HG02870 (cell line): Measurements from ENCODE around the gene NKX6-1.

Experiments used
- ATAC-seq: cut with Tn5 transposase; IDR thresholded peaks from one replicate; pipeline ENCODE4 v1.9.1; 2021; ENCODE audit warnings: mild to moderate bottlenecking, moderate library complexity; ENCODE audit not compliant: unreplicated experiment

NKX6-1 gene

DNA sequence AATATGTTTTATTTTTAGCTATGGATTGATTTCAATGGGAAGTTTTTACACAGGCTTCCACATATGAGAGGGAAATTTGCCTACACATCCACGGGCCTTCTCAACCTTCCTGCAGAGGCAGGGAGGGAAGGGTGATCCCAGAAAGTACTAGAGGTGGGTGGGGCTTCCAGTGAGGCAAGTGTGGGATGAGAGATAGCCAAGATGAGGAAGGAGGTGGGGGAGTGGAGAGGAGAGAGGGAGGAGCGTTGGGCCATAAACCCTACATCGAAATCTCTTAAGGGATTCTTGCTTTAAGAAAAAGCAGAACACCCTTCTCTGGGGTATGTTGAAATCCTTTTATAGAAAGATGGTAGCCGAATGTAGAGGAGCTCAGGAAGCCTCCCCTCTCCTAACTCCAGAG is 19.0 kb downstream of the NKX6-1 start:
- no peak for ATAC-seq

DNA sequence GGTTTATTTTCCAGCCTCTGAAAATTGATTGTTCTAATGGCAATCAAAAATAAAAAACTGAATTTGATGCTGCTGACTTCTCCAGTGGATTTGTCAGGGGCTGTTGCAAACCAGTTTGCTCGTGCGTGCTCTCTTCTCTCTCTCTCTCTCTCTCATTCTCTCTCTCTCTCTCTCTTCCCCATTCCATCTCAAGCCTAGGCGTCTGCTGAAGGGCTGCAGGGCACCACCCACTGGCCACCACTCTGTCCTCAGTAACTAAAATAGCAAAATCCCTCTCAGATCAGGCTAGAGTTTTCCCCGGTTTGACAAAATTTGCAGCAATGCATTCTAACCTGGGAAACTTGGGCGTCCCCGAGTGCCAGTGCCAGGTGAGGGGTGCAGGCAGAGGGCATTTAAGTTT is 19.4 kb downstream of the NKX6-1 start:
- no peak for ATAC-seq

DNA sequence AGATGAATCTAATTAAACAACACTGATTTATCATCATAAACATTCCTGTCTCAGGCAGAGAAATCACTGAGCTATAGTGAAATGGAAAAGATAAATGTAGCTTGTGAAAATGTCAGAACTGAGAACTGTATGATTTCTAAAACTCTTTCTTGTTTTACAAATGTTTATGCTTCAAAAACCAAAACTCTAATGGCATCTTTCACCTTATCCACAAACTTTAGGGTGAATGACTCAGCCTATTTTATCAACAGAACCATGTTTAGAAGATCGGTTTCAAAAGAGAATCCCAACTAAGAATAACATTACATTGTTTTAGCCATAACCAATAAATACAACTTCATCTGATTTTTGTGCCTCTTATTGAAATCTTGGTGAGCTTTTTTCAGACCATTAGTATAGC is 21.4 kb downstream of the NKX6-1 start:
- ATAC-seq = no peak

DNA sequence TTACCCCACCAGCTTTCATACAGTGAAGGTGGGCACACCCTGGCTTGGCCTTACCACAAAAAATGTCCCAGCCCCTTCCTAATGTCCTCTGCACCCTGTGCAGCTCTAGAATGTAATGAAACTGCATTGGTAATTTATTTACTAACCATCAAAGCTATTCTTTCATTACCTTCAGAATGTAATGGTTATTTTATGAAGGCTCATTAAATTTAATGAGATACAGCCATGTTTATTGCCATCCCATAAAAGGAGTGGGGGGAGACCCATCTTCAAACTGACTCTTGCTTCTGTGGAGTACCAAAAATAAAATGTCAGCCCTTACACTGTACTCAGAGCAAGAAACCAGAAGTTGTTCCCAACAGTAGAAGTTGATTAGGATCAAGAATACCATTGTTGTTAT is 25.0 kb downstream of the NKX6-1 start:
- no peak for ATAC-seq

DNA sequence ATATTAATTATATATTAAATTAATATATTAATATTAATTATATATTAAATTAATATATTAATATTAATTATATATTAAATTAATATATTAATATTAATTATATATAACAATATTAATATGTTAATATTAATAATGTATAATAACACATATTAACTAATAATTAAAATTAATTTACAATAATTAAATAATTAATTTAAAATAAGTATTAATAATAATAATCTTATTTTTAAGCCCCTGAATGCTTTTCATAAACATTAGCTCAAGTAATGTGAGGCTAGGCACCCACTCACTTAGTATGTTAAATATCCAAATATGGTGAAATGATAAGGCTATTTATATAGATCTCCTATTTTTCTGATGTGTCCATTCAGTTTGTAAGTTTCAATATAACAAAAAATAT is 26.9 kb downstream of the NKX6-1 start:
- ATAC-seq = no peak

DNA sequence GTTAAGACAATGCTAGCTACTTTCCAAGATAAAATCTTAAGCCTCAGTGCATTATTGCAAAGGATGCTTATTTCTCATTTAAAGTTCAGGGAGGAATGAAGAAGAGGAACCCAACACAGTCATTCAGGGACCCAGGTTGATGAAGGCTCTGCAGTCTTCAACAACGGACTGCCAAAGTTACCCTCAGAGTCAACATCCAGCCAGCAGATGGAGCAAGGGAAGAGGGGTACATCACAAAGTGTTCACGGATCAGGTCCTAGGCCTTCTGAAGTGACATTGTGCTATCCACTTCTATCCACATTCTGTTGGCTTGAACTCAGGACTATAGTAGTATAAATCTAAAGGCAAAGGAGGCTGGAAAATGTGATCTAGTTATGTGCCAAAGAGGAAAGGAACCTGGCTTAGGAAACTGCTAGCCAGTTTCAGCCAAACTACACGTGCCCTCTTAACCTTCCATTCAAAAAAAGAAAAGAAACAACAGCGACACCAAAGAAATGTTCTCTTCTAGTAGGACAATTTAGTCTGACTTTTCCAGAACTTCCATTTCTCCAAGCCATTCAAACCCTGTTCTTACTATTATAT is 28.8 kb downstream of the NKX6-1 start:
- no peak for ATAC-seq

DNA sequence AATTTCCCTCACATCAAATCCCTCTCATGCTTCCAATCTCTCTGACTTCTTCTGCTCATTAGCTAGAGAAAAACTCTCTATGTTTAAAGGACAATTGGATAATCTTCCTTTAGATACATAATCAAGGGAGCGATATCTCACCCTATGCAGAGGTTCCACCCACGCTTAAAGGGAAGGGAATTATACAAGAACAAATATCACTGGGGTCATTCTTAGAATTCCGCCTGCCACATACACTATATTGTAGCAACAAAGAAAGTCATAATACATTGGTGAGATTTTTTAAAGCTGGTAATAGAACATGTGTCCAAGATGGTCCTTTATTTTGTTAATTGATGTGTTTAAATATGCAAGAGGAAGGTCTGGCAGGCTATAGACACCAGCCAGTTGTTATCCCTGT is 31.5 kb downstream of the NKX6-1 start:
- no peak for ATAC-seq

DNA sequence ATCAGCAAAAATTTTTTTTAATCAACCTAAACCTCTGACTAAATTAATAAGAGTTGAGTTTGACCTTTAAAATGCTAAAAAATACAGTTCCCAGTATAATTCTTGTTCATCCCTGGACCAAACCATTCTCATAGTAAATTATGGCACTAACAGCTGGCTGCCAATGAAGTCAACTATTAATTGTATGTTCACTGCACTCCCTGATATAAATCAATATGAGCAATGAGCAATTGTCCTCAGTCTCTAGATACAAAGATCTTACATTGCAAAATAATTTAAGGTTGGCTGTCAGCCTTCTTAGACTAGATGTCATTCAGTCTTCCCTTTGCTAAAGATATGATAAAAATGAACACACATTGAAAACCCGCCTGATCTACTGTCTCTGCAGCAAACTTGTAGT is 39.3 kb downstream of the NKX6-1 start:
- no peak for ATAC-seq

DNA sequence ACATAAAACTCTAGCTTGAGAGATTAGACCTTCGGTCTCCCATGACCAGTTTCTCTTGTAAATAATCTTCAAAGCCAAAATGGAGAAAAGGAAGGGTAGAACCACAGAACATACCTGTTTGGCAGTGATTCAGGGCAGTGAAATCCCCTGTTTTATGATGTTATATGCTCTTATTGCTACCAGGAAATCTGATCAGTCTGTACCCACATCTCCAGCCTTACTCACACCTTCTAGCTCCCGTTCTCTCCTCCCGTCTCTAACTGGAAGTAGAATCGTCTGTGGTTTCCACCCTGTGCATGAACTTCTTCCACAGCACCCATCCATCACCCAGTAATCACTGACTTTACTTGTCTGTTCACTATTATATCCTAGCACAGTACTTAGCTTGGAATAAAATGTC is 42.9 kb downstream of the NKX6-1 start:
- ATAC-seq = no peak

DNA sequence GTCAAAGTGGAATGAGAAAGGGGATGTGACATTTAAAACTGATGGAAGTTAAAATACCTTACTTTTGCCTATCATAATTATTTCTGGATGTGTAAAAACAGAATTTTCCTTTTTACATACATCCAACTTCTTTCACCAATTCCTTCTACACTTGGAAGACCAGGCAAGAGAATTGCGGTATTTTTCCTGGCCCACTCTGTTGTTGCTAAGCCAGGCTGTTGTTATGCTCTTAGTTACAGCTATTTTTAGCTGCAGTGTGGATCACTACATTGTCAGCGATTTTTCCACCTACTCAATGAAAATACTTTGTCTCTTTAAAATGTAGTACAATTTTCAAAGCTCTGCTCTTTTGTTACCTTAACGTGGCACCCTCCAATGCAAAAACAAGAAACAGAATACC is 43.4 kb downstream of the NKX6-1 start:
- ATAC-seq = no peak

DNA sequence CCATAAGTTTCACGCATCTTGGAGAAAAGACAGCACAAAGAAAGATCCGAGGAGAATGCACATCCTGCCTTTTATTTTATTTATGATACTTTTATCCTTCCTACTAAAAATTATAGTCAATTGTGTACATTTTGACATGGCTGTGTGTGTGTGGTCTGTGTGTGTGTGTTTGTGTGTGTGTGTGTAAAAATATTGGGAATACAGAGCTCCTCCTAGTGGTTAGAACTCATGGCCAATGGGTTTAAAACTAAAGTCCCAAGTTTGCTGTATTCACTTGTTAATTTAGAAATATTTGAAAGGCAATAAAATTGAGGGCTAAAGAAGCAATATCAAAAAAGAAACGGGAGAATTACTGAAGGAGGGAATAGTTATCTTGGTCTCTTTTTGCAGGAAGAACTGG is 47.5 kb downstream of the NKX6-1 start:
- no peak for ATAC-seq

DNA sequence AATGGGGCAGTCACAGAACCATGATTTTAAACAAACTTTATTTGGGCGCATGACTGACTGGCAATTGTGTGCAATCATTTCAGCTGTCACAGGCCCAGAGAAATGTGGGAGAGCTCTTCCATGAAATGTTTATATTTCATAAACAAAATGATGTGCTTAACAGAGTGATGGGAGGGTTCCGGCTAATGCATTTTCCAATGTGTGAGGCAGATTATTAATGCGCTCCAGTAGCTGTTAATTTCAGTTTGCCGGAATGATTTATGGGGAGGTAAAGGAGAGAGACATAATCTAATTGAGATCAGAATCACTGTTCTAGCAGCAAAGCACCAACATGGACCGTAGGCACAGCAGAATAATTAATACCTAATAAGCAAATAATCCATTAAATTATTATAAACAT is 55.6 kb downstream of the NKX6-1 start:
- ATAC-seq = no peak

DNA sequence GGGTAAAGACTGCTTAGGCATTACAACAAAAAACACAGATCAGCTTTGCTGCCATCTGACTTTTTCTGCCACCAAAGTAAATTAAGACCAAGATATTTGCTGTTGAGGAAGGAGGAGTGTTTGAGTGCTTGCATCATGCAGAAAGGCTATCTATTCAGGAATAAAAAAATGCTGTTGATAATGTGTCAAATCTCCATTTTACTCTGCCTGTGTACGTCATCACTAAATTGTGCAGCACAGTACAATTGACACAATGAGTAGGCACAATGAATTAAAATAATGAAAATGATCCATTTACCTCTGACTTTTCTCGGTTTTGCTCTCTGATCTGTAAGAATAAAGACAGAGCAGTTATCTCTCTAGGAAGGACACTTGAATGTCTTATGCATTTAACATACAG is 56.3 kb downstream of the NKX6-1 start:
- no peak for ATAC-seq
